Common myeloid progenitor, CD34-positive (primary cell): ENCODE data around the gene SPRR2A.
"Not testable (repeated sequence)": the region's sequence is repeated elsewhere in the genome, so short reads cannot be mapped to it uniquely, and the experiment has no call there.

Experiments used
- CTCF ChIA-PET: fragments of 350-600 bp; sonication (Branson Sonifier 250); formaldehyde crosslinking; loops from one replicate; lab custom pipeline; 2021; ENCODE audit warnings: antibody characterized with exemption; lab: Charles Lee
- POLR2A ChIA-PET: fragments of 350-600 bp; sonication (Branson Sonifier 250); formaldehyde crosslinking; loops from one replicate; lab custom pipeline; 2021; ENCODE audit warnings: antibody characterized with exemption; lab: Charles Lee
- DNase-seq, 3 donors: peaks; one replicate each; pipeline versions ENCODE4 v3.0.0 to v3.0.0-alpha.2; 2013
- H3K27ac ChIP-seq, 2 experiments: 1 replicate in 1 of 2; 2 replicates in 1 of 2; pipeline ENCODE4 v1.7.0; 2013; ENCODE audit warnings: inconsistent platforms in 2 of 2, low read length in 2 of 2, mild to moderate bottlenecking in 2 of 2, low read depth in 1 of 2, moderate library complexity in 1 of 2; ENCODE audit not compliant: severe bottlenecking in 2 of 2, insufficient read depth in 1 of 2, poor library complexity in 1 of 2
- H3K27me3 ChIP-seq, 5 experiments: replicated peaks in 2 of 5; 1 replicate in 3 of 5; 2 replicates in 2 of 5; pipeline versions ENCODE4 v1.6.1 to v1.7.0; 2013; ENCODE audit warnings: low read length in 4 of 5, mild to moderate bottlenecking in 2 of 5, moderate library complexity in 2 of 5, inconsistent platforms in 1 of 5; ENCODE audit not compliant: insufficient read depth in 5 of 5, control insufficient read depth in 4 of 5
- H3K36me3 ChIP-seq, 4 experiments: 1 replicate in 2 of 4; 2 replicates in 2 of 4; pipeline versions ENCODE4 v1.6.1 to v1.7.0; 2013; ENCODE audit warnings: low read length in 3 of 4, control low read depth in 1 of 4, mild to moderate bottlenecking in 1 of 4; ENCODE audit not compliant: control insufficient read depth in 4 of 4, insufficient read depth in 4 of 4
- H3K4me1 ChIP-seq, 4 experiments: 1 replicate in 3 of 4; 2 replicates in 1 of 4; pipeline versions ENCODE4 v1.6.1 to v1.7.1; 2013; ENCODE audit warnings: low read length in 3 of 4, mild to moderate bottlenecking in 3 of 4, control low read depth in 1 of 4, inconsistent platforms in 1 of 4, moderate library complexity in 1 of 4; ENCODE audit not compliant: control insufficient read depth in 4 of 4, insufficient read depth in 4 of 4; ENCODE audit errors: control extremely low read depth in 1 of 4
- H3K4me3 ChIP-seq, 7 experiments: 1 replicate in 4 of 7; 2 replicates in 3 of 7; pipeline versions ENCODE4 v1.5.1 to v1.7.0; 2013; ENCODE audit warnings: mild to moderate bottlenecking in 7 of 7, low read length in 6 of 7, moderate library complexity in 6 of 7, inconsistent platforms in 2 of 7, low read depth in 2 of 7, control low read depth in 1 of 7; ENCODE audit not compliant: insufficient read depth in 4 of 7, control insufficient read depth in 1 of 7; ENCODE audit errors: extremely low read depth in 1 of 7
- H3K9me3 ChIP-seq, 5 experiments: 1 replicate in 4 of 5; 2 replicates in 1 of 5; pipeline versions ENCODE4 v1.6.1 to v1.7.1; 2013; ENCODE audit warnings: low read length in 4 of 5, mild to moderate bottlenecking in 2 of 5, inconsistent platforms in 1 of 5, low read depth in 1 of 5, moderate library complexity in 1 of 5; ENCODE audit not compliant: control insufficient read depth in 4 of 5, insufficient read depth in 2 of 5; ENCODE audit errors: control extremely low read depth in 1 of 5
- WGBS: methylation state at CpG from one replicate; pipeline ENCODE4 v1.1.5; 2013; ENCODE audit not compliant: insufficient coverage; 5-methylcytosine and 5-hydroxymethylcytosine counted together

The SPRR2A gene

GRCh38 chr1:153072806-153073726 lies 15.8 kb upstream of the SPRR2A start:
- Histone ChIP-seq H3K27ac (no peak overlapping the region), H3K9me3 (no peaks in the 10 kb centered on the region), H3K36me3 (no peaks in the 10 kb centered on the region), H3K4me3 (no peak overlapping the region), H3K4me1 (no peaks in the 10 kb centered on the region), H3K27me3 (no peaks in the 10 kb centered on the region)
- CTCF ChIA-PET: no interaction called here
- WGBS: 83% methylated on average over 1 of the region's 5 CpGs
- DNase-seq: peak in 1 of 3 donors; percentile 3
- POLR2A ChIA-PET: no interaction called here

- no peak within 1 kb of the TSS for H3K27ac ChIP-seq
- WGBS: 83% methylated on average over 1 of the region's 2 CpGs
- no peaks in the 10 kb centered on the region for H3K27me3 ChIP-seq
- H3K9me3 ChIP-seq: no peaks in the 10 kb centered on the region
- POLR2A ChIA-PET: no interaction called here
- CTCF ChIA-PET: no interaction called here
- H3K4me3 ChIP-seq: no peak within 1 kb of the TSS
- H3K4me1 ChIP-seq: no peaks in the 10 kb centered on the region
- DNase-seq: no peak
- no peaks in the 10 kb centered on the region for H3K36me3 ChIP-seq
Measured at GRCh38 chr1:153071511-153071910, 14.2 kb upstream of the SPRR2A start, which contains the start of gene SPRR2B. Gene SPRR2B (minus strand): TSS chr1:153071611. CDS start chr1:153070839, 772 bp downstream.

- CTCF ChIA-PET: no interaction called here
- no peaks in the 10 kb centered on the region for H3K36me3 ChIP-seq
- no peak overlapping the region for H3K27ac ChIP-seq
- H3K4me3 ChIP-seq: no peak overlapping the region
- H3K9me3 ChIP-seq: no peaks in the 10 kb centered on the region
- POLR2A ChIA-PET: no interaction called here
- H3K27me3 ChIP-seq: peaks cover 0 to 1% (median 0%) of the 10 kb centered on the region in 5 experiments
- 100% methylated on average over 1 of the region's 2 CpGs for WGBS
- no peak for DNase-seq
- no peaks in the 10 kb centered on the region for H3K4me1 ChIP-seq
Measured at GRCh38 chr1:153070243-153070642, 12.9 kb upstream of the SPRR2A start.

- no peak overlapping the region for H3K27ac ChIP-seq
- 35% methylated on average over 3 of the region's 6 CpGs for WGBS
- no peak overlapping the region for H3K4me3 ChIP-seq
- peaks cover 0 to 3% (median 1%) of the 10 kb centered on the region in 5 experiments for H3K27me3 ChIP-seq
- peak; percentile 59 to 91 (median 71) for DNase-seq
- ChIA-PET CTCF (no interaction called here), POLR2A (no interaction called here)
- H3K36me3 ChIP-seq: no peaks in the 10 kb centered on the region
- peaks cover 0 to 8% (median 0%) of the 10 kb centered on the region in 4 experiments for H3K4me1 ChIP-seq
- H3K9me3 ChIP-seq: no peaks in the 10 kb centered on the region
Measured at GRCh38 chr1:153058826-153059784, 1.8 kb upstream of the SPRR2A start.

- H3K36me3 ChIP-seq: no peaks in the 10 kb centered on the region
- peaks cover 0 to 3% (median 1%) of the 10 kb centered on the region in 5 experiments for H3K27me3 ChIP-seq
- WGBS: no CpG with 5 or more reads among the region's 2 CpGs
- ChIA-PET CTCF (no interaction called here), POLR2A (no interaction called here)
- peaks cover 0 to 8% (median 0%) of the 10 kb centered on the region in 4 experiments for H3K4me1 ChIP-seq
- H3K27ac ChIP-seq: no peak overlapping the region
- no peaks in the 10 kb centered on the region for H3K9me3 ChIP-seq
- DNase-seq: no peak
- H3K4me3 ChIP-seq: no peak overlapping the region
Measured at GRCh38 chr1:153058154-153058553, 842 bp upstream of the SPRR2A start.

- DNase-seq, H3K27ac ChIP-seq, POLR2A ChIA-PET, H3K27me3 ChIP-seq, H3K4me1 ChIP-seq, H3K36me3 ChIP-seq, CTCF ChIA-PET, H3K4me3 ChIP-seq, H3K9me3 ChIP-seq: not testable (repeated sequence)
- WGBS: 90% methylated on average over 1 of the region's 3 CpGs
Measured at GRCh38 chr1:153056111-153056510, 1.2 kb downstream of the SPRR2A start.
